ENCODE data around the gene ZFP69B.

The ZFP69B gene

DNA sequence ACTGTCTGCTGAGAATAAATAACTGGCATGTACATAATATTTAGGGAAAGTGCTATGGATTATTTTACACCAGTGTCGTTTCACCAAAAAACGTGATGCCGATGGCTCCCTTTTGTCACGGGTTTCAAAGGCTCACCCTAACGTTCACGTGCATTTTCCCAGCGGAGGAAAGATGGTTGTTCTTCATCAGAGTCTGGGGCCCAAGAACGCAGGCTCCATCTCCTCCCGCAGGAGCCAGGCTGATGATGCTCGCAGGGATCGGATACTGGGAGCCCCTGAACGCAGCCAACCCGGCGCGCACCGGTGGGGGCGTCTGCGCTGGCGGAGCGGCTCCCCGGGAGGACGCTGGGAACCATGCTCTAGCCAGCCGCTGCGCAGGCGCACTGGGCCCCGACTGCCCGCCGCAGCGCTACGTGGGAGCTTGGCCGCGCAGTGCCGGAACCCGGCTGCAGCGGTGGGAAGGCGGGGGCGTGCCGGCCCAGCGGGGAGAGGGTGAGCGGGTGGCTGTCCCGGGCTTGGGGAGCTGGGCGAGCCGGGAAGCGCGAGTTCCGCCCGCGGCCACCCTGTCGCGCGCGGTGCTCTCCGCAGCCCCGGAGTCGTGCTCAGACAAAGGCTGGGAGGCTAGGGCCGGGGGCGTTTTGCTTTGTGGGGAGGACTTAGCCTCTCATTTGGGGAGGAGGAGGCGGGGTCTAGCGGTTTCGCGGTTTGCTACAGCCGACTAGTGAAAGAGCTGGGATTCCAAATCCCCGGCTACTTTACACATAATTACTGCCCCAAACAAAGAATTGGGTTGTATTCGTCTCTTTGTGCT, at the start of gene ZFP69B:
TSS of gene ZFP69B (plus strand) at position 793 of the 811 bp plus-strand sequence. CDS start 486 bp downstream, outside the sequence.
- H3K36me3 Mint-ChIP-seq (ENCODE audit: low read depth), result peaks cover 44% of the 10 kb centered on the region
- H3K9me3 Mint-ChIP-seq, result peaks cover 49% of the 10 kb centered on the region
- DNase-seq (ENCODE audit: low spot score), result peak; percentile 93
- H3K4me1 Mint-ChIP-seq (ENCODE audit: low read depth), result peaks cover 22% of the 10 kb centered on the region
- H3K27me3 Mint-ChIP-seq (ENCODE audit: low read depth), result no peaks in the 10 kb centered on the region
- H3K27ac Mint-ChIP-seq, result peak within 1 kb of the TSS; percentile 72
- H3K4me3 Mint-ChIP-seq, result peak within 1 kb of the TSS; percentile 78

DNA sequence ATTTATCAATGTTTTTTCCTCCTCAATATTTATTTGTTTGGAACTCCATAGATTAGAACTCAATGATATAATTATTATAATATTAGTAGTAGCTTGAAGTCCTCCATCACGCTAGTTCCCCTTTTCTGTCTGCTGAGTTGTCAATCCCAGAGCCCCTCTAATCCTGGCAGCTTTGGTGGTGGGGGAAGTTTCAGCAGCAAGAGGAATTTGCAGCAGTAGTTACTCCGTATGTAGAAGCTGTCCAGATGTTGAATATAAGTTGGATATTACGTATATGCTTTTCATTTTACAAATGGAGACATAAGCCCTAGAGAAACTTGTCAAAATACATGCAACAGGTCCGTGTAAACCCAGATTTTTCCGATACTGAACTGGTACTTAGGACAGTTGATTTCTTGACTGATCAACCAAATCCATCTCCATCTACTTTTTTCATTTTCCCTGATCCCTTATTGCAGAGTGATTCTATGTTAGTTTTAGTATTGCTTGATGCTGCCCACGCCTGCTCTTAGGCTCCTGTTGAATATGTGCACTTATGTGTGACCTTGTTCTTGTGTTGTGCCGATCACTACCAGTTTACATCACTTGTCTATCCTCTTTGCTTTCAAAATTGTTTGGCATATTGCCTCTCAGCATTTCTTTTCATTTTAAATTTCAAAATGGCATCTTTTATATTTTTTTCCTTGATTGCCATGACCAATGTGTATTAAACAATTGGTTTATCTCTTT, 48.6 kb upstream of the ZFP69B start:
- Mint-ChIP-seq H3K27ac (peak overlapping the region; percentile 59), H3K9me3 (no peaks in the 10 kb centered on the region), H3K36me3 (ENCODE audit: low read depth) (peaks cover 25% of the 10 kb centered on the region), H3K27me3 (ENCODE audit: low read depth) (no peaks in the 10 kb centered on the region), H3K4me3 (peak overlapping the region; percentile 6), H3K4me1 (ENCODE audit: low read depth) (peaks cover 64% of the 10 kb centered on the region)
- DNase-seq (ENCODE audit: low spot score), result no peak

- no peaks in the 10 kb centered on the region for H3K27me3 Mint-ChIP-seq (ENCODE audit: low read depth)
- H3K36me3 Mint-ChIP-seq (ENCODE audit: low read depth), result peaks cover 36% of the 10 kb centered on the region
- H3K4me3 Mint-ChIP-seq, result peak overlapping the region; percentile 59
These were observed 45.4 kb upstream of the ZFP69B start for GRCh38 chr1:40404670-40405462.

GRCh38 chr1:40405812-40406211, 44.5 kb upstream of the ZFP69B start:
- H3K36me3 Mint-ChIP-seq (ENCODE audit: low read depth), result peaks cover 35% of the 10 kb centered on the region
- H3K4me3 Mint-ChIP-seq, result no peak overlapping the region
- peak overlapping the region; percentile 21 for H3K27ac Mint-ChIP-seq
- no peaks in the 10 kb centered on the region for H3K9me3 Mint-ChIP-seq
- DNase-seq (ENCODE audit: low spot score), result no peak
- no peaks in the 10 kb centered on the region for H3K27me3 Mint-ChIP-seq (ENCODE audit: low read depth)
- H3K4me1 Mint-ChIP-seq (ENCODE audit: low read depth), result peaks cover 35% of the 10 kb centered on the region

More at GRCh38 chr1:40404670-40405462, 45.4 kb upstream of the ZFP69B start:
- DNase-seq (ENCODE audit: low spot score), result no peak
- Mint-ChIP-seq H3K9me3 (no peaks in the 10 kb centered on the region), H3K27ac (peak overlapping the region; percentile 89), H3K4me1 (ENCODE audit: low read depth) (peaks cover 43% of the 10 kb centered on the region)

GRCh38 chr1:40407453-40407852, 42.8 kb upstream of the ZFP69B start:
- no peak for DNase-seq (ENCODE audit: low spot score)
- Mint-ChIP-seq H3K27ac (no peak overlapping the region), H3K4me3 (no peak overlapping the region), H3K27me3 (ENCODE audit: low read depth) (no peaks in the 10 kb centered on the region), H3K4me1 (ENCODE audit: low read depth) (peaks cover 23% of the 10 kb centered on the region), H3K9me3 (no peaks in the 10 kb centered on the region), H3K36me3 (ENCODE audit: low read depth) (peaks cover 37% of the 10 kb centered on the region)

DNA sequence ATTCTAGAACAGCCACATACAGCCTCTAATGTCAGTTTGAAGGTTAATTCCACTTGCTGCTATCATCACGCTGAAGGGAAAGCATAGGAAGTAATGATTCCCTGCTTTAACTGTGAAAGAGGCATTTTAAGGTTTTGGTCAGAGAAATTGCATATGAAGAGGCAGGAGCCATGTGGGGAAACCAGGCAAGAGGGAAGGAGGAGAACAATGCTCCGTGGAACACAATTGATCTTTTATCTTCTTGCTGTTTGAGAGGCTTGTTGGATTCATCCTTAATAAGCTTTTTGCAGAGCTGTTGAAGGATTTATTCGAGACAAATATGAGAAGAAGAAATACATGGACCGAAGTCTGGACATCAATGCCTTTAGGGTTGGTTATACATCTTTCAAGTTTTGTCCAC, 40.8 kb upstream of the ZFP69B start:
- Mint-ChIP-seq H3K27ac (no peak overlapping the region), H3K9me3 (no peaks in the 10 kb centered on the region), H3K4me3 (no peak overlapping the region), H3K4me1 (ENCODE audit: low read depth) (peaks cover 18% of the 10 kb centered on the region), H3K36me3 (ENCODE audit: low read depth) (peaks cover 52% of the 10 kb centered on the region), H3K27me3 (ENCODE audit: low read depth) (no peaks in the 10 kb centered on the region)
- DNase-seq (ENCODE audit: low spot score), result no peak

DNA sequence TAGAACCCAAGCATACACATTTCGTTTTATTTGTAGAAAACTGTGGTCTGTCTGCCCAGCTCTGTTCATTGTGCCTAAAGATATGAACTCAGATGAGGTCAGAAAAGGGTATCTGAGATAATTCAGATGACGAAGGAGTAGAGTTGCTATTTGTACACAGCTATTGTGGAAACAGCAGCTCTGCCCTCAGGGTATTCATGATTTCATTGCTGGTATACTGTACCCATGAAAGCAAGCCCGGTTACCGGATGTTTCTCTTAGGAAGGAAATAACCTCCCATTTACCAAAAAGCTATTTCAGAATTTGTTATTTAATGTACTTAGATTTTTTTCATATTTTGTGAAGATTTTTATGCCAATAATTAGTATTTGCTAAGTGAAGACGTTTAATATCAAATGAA, 39.0 kb upstream of the ZFP69B start:
- no peak overlapping the region for H3K27ac Mint-ChIP-seq
- no peaks in the 10 kb centered on the region for H3K27me3 Mint-ChIP-seq (ENCODE audit: low read depth)
- no peaks in the 10 kb centered on the region for H3K9me3 Mint-ChIP-seq
- no peak for DNase-seq (ENCODE audit: low spot score)
- peaks cover 10% of the 10 kb centered on the region for H3K4me1 Mint-ChIP-seq (ENCODE audit: low read depth)
- peaks cover 64% of the 10 kb centered on the region for H3K36me3 Mint-ChIP-seq (ENCODE audit: low read depth)
- no peak overlapping the region for H3K4me3 Mint-ChIP-seq

DNA sequence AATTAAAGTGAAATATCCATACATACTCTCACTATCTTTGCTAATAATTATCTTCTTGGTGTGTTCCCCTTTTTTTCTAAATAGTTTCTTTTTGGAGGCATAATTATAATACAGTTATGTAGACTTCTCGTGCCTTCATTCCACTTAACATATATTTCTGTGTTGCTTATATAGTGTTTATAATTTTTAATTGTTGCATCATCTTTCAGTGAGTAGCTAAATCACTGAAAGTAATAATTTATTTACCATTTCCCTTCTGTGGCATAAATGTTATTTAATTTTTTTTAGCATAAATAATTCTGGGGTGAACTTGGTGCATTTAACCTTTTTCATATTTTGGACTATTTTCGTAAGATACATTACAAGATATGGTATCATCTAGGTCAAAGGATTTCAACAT, 38.4 kb upstream of the ZFP69B start:
- Mint-ChIP-seq H3K4me3 (no peak overlapping the region), H3K36me3 (ENCODE audit: low read depth) (peaks cover 68% of the 10 kb centered on the region), H3K9me3 (no peaks in the 10 kb centered on the region), H3K4me1 (ENCODE audit: low read depth) (peaks cover 10% of the 10 kb centered on the region), H3K27ac (no peak overlapping the region), H3K27me3 (ENCODE audit: low read depth) (no peaks in the 10 kb centered on the region)
- DNase-seq (ENCODE audit: low spot score), result no peak

DNA sequence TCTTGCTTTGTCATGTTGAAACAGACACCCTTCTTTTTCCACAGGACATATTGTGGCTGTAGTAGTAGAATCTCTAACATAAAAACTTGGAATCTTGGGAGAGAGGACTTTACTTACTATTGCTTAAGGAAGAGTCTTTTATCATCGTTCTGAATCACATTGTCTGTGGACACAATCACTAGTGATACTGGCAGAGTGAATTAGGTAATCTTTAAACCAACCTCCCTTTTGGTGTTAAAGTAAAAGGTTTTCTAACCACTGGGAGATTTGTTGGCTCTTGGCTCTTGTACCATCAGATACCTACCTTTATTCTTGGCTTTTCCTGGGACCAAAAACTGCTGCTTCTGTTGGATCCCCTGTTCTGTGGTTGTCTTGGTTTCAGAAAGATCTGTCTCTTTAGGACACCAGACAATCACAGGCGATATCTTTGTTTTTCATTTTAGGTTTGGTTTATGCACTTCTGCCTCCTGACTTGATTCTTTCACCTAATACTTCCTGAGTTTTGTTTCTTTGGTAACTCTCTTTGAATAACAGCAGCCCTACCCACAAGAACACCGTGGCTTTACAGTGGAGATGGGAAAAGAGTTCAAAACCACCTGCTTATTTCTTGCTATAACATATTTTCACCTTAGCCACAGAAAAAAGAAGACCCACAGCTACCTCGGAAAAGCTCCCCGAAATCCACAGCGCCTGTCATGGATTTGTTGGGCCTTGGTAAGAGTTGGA, 36.6 kb upstream of the ZFP69B start:
- peaks cover 77% of the 10 kb centered on the region for H3K36me3 Mint-ChIP-seq (ENCODE audit: low read depth)
- H3K27me3 Mint-ChIP-seq (ENCODE audit: low read depth), result no peaks in the 10 kb centered on the region
- H3K4me3 Mint-ChIP-seq, result no peak overlapping the region
- DNase-seq (ENCODE audit: low spot score), result no peak
- no peaks in the 10 kb centered on the region for H3K9me3 Mint-ChIP-seq
- H3K4me1 Mint-ChIP-seq (ENCODE audit: low read depth), result peaks cover 10% of the 10 kb centered on the region
- H3K27ac Mint-ChIP-seq, result peak overlapping the region; percentile 38

DNA sequence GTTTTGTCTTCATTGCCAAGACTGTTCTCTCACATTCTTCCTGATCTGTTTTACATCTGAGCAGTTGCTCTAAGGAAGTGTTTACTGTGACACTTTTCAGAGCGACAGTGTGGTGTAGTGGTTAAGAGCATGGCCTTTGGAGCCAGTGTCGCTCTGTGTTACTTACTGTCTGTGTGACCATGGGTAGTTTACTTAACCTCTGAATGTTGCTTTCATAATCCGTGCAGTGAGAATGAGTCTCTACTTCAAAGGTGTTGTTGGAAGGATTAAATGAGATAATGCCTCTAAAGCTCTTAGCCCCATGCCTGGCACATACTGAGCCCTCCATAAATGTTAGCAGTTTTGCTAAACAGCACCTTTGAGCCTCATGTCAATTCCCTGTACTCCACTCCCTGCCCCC, 35.9 kb upstream of the ZFP69B start:
- H3K36me3 Mint-ChIP-seq (ENCODE audit: low read depth), result peaks cover 74% of the 10 kb centered on the region
- H3K4me1 Mint-ChIP-seq (ENCODE audit: low read depth), result peaks cover 10% of the 10 kb centered on the region
- H3K27ac Mint-ChIP-seq, result peak overlapping the region; percentile 39
- no peak overlapping the region for H3K4me3 Mint-ChIP-seq
- no peaks in the 10 kb centered on the region for H3K27me3 Mint-ChIP-seq (ENCODE audit: low read depth)
- DNase-seq (ENCODE audit: low spot score), result no peak
- H3K9me3 Mint-ChIP-seq, result no peaks in the 10 kb centered on the region

DNA sequence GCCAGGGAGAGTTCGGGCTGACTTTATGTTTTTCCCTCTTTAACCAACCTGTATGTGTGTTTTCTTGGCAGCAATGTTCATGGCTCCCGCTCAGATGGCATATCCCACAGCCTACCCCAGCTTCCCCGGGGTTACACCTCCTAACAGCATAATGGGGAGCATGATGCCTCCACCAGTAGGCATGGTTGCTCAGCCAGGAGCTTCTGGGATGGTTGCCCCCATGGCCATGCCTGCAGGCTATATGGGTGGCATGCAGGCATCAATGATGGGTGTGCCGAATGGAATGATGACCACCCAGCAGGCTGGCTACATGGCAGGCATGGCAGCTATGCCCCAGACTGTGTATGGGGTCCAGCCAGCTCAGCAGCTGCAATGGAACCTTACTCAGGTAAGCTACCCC, 33.6 kb upstream of the ZFP69B start:
- Mint-ChIP-seq H3K27ac (no peak overlapping the region), H3K27me3 (ENCODE audit: low read depth) (no peaks in the 10 kb centered on the region), H3K4me3 (no peak overlapping the region), H3K9me3 (no peaks in the 10 kb centered on the region), H3K4me1 (ENCODE audit: low read depth) (peaks cover 10% of the 10 kb centered on the region), H3K36me3 (ENCODE audit: low read depth) (peaks cover 80% of the 10 kb centered on the region)
- DNase-seq (ENCODE audit: low spot score), result no peak

DNA sequence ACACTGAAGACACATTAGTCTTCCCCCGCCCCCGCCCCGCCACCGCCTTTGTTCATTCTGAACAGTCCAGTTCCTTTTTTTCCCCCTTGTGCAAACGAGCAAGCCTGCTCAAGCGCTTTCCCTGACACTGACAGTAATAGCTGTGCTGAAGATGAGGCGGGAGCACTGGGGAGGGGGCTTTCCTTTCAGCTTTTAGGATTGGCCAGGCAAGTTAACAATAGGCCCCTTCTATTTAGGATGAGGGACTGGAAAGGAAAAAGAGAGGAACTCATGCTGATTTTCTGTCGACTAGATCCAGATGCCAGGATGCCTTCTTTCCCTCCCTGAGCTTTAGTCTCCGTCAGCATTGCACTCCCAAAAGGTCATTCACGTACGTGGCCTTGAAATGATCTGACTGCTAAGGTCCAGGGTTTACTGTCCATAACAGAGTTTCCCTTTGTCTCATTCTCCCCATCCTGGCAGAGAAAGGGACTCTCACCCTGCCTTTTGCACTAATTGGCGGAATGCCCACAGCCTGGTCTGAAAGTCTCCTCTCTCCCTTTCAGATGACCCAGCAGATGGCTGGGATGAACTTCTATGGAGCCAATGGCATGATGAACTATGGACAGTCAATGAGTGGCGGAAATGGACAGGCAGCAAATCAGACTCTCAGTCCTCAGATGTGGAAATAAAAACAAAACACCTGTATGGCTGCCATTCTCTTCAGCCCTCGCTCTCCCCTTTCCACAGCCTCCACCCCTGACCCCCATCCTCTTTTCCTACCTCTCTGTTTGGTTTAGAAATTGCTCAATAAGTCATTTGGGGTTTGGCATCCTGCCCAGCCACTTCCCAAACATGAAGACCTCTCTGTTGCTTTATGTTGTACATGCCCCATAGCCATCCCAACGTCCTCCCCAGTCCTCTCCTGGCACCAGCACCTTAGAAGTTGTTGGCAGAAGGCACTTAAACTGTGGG, 28.6 kb upstream of the ZFP69B start:
- H3K36me3 Mint-ChIP-seq (ENCODE audit: low read depth), result peaks cover 76% of the 10 kb centered on the region
- no peak for DNase-seq (ENCODE audit: low spot score)
- H3K4me3 Mint-ChIP-seq, result no peak overlapping the region
- H3K27me3 Mint-ChIP-seq (ENCODE audit: low read depth), result no peaks in the 10 kb centered on the region
- H3K27ac Mint-ChIP-seq, result no peak overlapping the region
- no peaks in the 10 kb centered on the region for H3K4me1 Mint-ChIP-seq (ENCODE audit: low read depth)
- no peaks in the 10 kb centered on the region for H3K9me3 Mint-ChIP-seq
